A673 (cell line): Measurements from ENCODE around the gene SGK1. TPM values are rescaled to one million over a fixed set of nuclear protein-coding genes. Genes with fewer than 3 reads are reported as not detected.
"Not testable (repeated sequence)": the region's sequence is repeated elsewhere in the genome, so short reads cannot be mapped to it uniquely, and the experiment has no call there.

Experiments used
- BruUV-seq: library from RNA; stranded (reverse); fragments of 400-500 nt; replicated peaks from 2 replicates; lab custom pipeline; 2021; lab: Mats Ljungman, UMichigan
- CTCF ChIA-PET: fragments of 300-600 bp; sonication (Branson Sonifier 250); formaldehyde crosslinking; loops from one replicate; lab custom pipeline; 2022; ENCODE audit warnings: antibody characterized with exemption; lab: Charles Lee
- POLR2A ChIA-PET: fragments of 300-600 bp; sonication (Branson Sonifier 250); formaldehyde crosslinking; loops from one replicate; lab custom pipeline; 2022; ENCODE audit warnings: antibody characterized with exemption; ENCODE audit not compliant: low non-redundant PET; lab: Charles Lee
- DNase-seq: peaks from one replicate; pipeline ENCODE4 v3.0.0-alpha.2; 2015; ENCODE audit warnings: low spot score
- H3K27ac ChIP-seq: fragments of 200-600 bp; sonication (generic); 2 replicates; pipeline ENCODE4 v1.5.1; 2016; ENCODE audit warnings: mixed run types, low read depth, mild to moderate bottlenecking, mixed read lengths, antibody characterized with exemption, low read length; ENCODE audit not compliant: poor library complexity, severe bottlenecking
- H3K27me3 ChIP-seq: fragments of 200-600 bp; sonication (generic); replicated peaks from 2 replicates; pipeline ENCODE4 v1.6.1; 2017; ENCODE audit warnings: mixed run types, low read depth, mild to moderate bottlenecking, mixed read lengths, antibody characterized with exemption, low read length; ENCODE audit not compliant: insufficient read depth, poor library complexity
- H3K36me3 ChIP-seq: fragments of 200-600 bp; sonication (generic); 2 replicates; pipeline ENCODE4 v1.6.1; 2016; ENCODE audit warnings: mixed run types, mild to moderate bottlenecking, mixed read lengths, antibody characterized with exemption, low read length; ENCODE audit not compliant: insufficient read depth, poor library complexity, severe bottlenecking
- H3K4me1 ChIP-seq: fragments of 200-600 bp; sonication (generic); 2 replicates; pipeline ENCODE4 v1.6.1; 2017; ENCODE audit warnings: mixed run types, mild to moderate bottlenecking, mixed read lengths, antibody characterized with exemption, low read length; ENCODE audit not compliant: insufficient read depth, poor library complexity, severe bottlenecking
- H3K4me3 ChIP-seq: fragments of 200-600 bp; sonication (generic); 2 replicates; pipeline ENCODE4 v1.5.1; 2016; ENCODE audit warnings: low read depth, mixed run types, mild to moderate bottlenecking, mixed read lengths, low read length; ENCODE audit not compliant: poor library complexity, severe bottlenecking
- H3K9me3 ChIP-seq: fragments of 200-600 bp; sonication (generic); 2 replicates; pipeline ENCODE4 v1.6.1; 2016; ENCODE audit warnings: mixed run types, low read depth, mild to moderate bottlenecking, mixed read lengths, antibody characterized with exemption, low read length; ENCODE audit not compliant: poor library complexity, severe bottlenecking
- CTCF ChIP-seq: fragments of 300-800, 200-600 bp; sonication (generic); conservative IDR thresholded peaks from 2 replicates; pipeline ENCODE4 v1.5.1; 2017; ENCODE audit warnings: low read depth, mild to moderate bottlenecking, antibody characterized with exemption, low read length, moderate library complexity, mixed read lengths
- EZH2 ChIP-seq: fragments of 200-600 bp; sonication (generic); IDR thresholded peaks from 2 replicates; pipeline ENCODE4 v1.6.1; 2017; ENCODE audit warnings: borderline replicate concordance, low read depth, mild to moderate bottlenecking, mixed read lengths, antibody characterized with exemption, low read length; ENCODE audit not compliant: poor library complexity, severe bottlenecking
- intact Hi-C: fragments of 100-400 bp; cut with micrococcal nuclease; formaldehyde crosslinking; loops from one replicate; pipeline ENCODE4 v1.10.0; 2022; ENCODE audit not compliant: unreplicated experiment
- total RNA-seq: library from RNA; stranded (reverse); gene quantifications from 2 replicates; pipeline ENCODE4 v1.2.3, GENCODE V29; 2021

Gene SGK1
- total RNA-seq, 1 experiment from 2014 or later, result 73.3 TPM

GRCh38 chr6:134217798-134218140, 100.1 kb downstream of the SGK1 start:
- Histone ChIP-seq H3K36me3 (no peaks in the 10 kb centered on the region), H3K9me3 (no peaks in the 10 kb centered on the region), H3K4me1 (no peaks in the 10 kb centered on the region), H3K27ac (no peak overlapping the region), H3K4me3 (no peak overlapping the region), H3K27me3 (no peaks in the 10 kb centered on the region)
- TF ChIP-seq EZH2, result no peak
- no peak for TF ChIP-seq CTCF
- no TSS peak for BruUV-seq
- intact Hi-C loops, result no loop called here
- POLR2A ChIA-PET, result no interaction called here
- CTCF ChIA-PET, result no interaction called here
- DNase-seq, result no peak

GRCh38 chr6:134217105-134217797, 100.7 kb downstream of the SGK1 start:
- Histone ChIP-seq H3K36me3 (no peaks in the 10 kb centered on the region), H3K27ac (no peak overlapping the region), H3K9me3 (no peaks in the 10 kb centered on the region), H3K4me1 (no peaks in the 10 kb centered on the region), H3K27me3 (no peaks in the 10 kb centered on the region), H3K4me3 (no peak overlapping the region)
- ChIA-PET CTCF (no interaction called here), POLR2A (no interaction called here)
- intact Hi-C loops, result no loop called here
- DNase-seq, result no peak
- TF ChIP-seq CTCF (no peak), EZH2 (no peak)
- no TSS peak for BruUV-seq

GRCh38 chr6:134216301-134217010, 101.5 kb downstream of the SGK1 start:
- no TSS peak for BruUV-seq
- Histone ChIP-seq H3K27ac (no peak overlapping the region), H3K4me3 (no peak overlapping the region), H3K9me3 (no peaks in the 10 kb centered on the region), H3K4me1 (no peaks in the 10 kb centered on the region), H3K36me3 (no peaks in the 10 kb centered on the region), H3K27me3 (no peaks in the 10 kb centered on the region)
- TF ChIP-seq EZH2 (no peak), CTCF (no peak)
- POLR2A ChIA-PET, result no interaction called here
- intact Hi-C loops, result no loop called here
- no peak for DNase-seq
- CTCF ChIA-PET, result no interaction called here

GRCh38 chr6:134213410-134213809, 104.5 kb downstream of the SGK1 start:
- POLR2A ChIA-PET, CTCF ChIA-PET, H3K36me3 ChIP-seq: not testable (repeated sequence)

More at GRCh38 chr6:134213410-134213809, 104.5 kb downstream of the SGK1 start:
- H3K4me1 ChIP-seq, intact Hi-C loops, H3K27me3 ChIP-seq, H3K4me3 ChIP-seq, H3K9me3 ChIP-seq, BruUV-seq, DNase-seq, H3K27ac ChIP-seq: not testable (repeated sequence)
